GM19452 (cell line): Measurements from ENCODE around the gene CCDC186.

Source experiments
- ATAC-seq: cut with Tn5 transposase; IDR thresholded peaks from one replicate; pipeline ENCODE4 v1.9.1; 2021; ENCODE audit not compliant: unreplicated experiment

Gene CCDC186

DNA sequence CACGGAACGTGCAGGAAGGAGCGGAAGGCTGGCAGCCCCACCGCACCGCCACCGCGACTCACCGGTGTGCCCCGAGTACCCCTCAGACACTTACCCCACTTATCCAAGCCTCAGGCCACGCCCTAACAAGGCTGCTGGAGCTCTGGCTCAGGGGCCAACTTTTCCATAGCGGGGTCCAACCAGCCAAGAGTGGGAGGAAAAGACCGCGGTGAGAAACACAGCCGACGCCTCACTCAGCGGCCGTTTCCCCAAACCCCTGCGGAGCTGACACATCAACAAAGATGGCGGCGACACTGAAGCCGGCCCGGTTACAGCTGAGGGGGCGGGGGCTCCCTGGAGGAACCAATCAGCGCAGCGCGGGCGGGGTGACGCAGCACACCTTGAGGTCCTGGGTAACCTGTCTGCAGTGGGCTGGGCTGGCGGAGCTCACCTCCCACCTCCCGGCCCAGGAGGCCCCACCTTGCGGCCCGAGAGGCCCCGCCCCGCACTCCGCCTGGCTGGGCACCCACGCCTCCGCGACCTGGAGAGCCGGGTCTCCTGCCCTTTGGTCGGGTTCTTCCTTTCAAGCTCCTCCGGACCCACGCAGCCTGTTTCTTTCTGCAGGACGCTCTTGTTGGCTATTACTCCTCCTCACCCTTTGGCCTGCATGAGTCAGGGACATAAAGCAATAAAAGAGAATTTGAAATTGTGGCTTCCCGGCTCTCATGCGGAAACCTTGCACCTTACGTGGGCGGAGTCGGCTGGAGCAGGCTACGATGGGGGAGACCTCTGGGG lies at the start of gene CCDC186:
TSS of gene CCDC186 (minus strand) at position 283 of the 774 bp plus-strand sequence. CDS start 10,935 bp downstream, outside the sequence.
- peak; percentile 99 for ATAC-seq

DNA sequence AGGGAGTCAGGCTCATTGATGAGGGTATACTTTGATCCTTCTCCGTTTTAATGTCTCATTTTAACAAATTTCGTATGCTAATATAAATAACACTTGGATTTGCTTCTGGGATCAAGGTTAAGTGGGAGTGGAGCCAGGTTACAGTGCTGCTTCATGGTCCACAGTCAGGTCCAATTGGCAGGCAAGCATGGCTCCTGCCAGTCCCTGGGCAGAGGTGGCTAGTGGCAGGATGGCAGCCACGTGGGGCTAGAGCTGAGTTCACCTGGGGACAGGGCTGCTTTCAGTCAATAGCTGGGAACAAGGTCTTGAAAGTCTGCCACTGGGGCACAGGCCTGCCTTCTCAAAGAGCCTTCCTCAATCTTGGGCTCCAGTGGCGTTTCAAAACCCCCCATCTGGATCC lies 49.1 kb upstream of the CCDC186 start:
- no peak for ATAC-seq

DNA sequence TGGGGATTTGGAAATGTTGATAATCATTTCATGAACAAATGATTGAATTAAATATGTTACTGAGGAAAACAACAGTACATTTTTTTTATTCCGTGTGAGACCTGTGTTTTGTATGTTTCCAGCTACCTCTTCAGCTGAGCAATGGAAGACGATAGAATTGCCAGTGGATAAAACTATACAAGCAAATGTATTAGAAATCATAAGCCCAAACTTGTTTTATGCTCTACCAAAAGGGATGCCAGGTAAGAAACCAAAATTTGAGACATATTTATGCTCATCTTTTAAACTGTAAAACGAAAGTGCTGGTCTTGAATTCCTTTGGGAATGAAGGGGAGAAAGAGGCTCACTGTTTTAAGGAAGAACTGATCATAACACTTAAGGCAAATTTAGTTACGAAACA lies 47.2 kb upstream of the CCDC186 start:
- no peak for ATAC-seq

DNA sequence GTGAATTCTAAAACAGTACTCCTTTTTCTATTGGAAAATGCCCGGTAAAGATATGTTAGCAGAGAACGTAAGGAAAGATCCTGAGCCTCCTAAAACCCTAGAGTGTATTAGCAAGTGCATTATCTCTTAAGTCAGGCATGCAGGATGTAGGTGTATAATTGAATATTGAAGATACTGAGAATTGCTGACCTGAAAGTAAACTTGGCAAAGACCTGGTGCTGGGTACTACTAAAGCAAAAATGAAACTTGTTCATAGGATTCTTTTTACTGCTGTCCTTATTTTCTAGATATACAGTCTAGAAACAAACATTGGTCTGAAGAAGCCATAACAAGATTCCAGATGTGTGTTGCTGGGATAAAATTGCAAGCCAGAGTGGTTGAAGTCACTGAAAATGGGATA lies 46.3 kb upstream of the CCDC186 start:
- no peak for ATAC-seq

DNA sequence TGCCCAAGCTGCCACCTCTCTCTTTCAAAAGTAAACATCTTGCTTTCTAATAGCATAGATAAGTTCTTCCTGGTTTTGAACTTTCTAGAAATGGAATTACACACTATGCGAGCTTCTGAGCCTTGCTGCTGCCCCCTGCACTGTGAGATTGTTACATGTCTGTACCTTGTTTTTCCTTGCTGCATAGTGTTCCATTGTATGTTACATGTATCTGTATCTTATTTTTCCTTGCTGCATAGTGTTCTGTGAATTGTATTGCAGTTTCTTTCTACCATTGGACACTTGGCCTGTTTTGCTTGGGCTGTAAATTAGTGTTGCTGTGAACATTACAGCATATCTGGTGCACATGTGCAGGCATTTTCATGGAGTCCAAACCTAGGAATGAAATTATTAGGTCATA lies 41.0 kb upstream of the CCDC186 start:
- ATAC-seq, result no peak

DNA sequence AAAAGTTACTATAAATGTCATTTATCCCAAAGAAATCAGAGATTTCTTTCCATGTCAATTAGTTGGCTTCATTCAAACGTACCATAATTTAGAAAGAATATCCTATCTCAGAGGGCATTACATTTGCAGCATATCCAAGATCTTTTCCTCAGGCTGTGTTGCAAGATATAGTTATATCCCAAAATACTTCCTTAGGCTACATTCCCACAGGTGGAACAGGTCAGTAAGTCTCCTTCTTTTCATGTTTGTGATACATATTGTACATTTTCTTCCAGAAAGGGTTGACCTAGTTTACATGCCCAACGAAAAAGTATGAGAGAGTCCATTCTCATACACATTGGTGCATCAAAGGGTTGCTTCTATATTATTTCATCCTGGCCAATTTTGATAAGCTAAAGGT lies 38.1 kb upstream of the CCDC186 start:
- ATAC-seq, result no peak

DNA sequence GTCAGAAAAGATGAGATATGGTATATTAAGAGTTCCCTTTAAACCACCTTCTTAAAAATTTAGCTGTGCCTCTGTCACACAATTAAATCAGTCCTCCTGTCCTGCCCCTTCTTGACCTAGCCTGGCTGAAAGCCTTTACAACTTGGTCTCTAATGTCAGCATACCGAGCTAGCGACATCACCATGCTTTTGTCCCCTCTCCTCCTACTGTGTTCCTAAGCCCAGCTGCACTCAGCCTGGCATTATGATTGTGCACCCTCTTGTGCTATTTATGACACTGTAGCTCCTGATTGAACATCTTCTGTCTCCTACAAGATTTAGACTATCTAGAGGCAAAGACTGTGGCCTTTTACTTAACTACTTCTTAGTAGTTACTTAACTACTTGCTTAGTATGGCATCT lies 34.3 kb upstream of the CCDC186 start:
- ATAC-seq, result no peak

DNA sequence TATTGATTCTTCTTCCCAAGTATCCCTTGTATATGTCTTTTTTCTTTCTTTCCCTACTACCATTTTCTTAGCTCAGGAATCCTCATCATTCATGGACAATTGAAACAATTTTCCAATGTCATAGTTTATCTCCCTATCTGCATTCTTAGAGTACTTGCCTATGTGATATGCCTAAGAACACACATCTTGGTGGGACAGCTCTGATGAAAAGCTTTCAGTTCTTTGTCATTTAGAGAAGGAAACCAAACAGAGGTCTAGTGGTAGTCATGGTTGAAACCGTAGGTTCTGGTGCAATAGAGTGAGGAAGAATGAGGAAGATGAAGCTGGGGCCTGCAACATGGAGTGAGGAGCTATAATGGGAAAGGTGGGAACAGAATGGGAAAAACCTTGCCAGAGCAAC lies 33.3 kb upstream of the CCDC186 start:
- ATAC-seq, result no peak

DNA sequence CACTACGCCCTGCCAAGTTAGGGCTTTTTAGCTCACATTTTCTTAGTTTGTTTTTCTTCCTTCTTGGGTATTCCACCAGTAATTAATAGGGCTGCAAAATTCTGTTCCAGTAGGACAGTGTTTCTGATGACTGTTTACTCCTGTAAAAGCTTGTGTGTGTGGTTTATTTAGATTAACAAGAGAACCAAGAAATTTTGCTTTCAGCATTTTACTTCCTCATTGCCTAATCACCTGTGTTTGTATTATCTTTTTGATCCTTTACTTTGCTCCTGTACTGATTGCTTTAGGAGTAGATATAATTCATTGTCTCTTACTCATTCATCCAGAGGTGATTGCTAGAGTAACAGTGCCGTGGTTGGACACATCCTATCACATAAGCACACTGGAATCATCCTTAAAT lies 32.9 kb upstream of the CCDC186 start:
- no peak for ATAC-seq

DNA sequence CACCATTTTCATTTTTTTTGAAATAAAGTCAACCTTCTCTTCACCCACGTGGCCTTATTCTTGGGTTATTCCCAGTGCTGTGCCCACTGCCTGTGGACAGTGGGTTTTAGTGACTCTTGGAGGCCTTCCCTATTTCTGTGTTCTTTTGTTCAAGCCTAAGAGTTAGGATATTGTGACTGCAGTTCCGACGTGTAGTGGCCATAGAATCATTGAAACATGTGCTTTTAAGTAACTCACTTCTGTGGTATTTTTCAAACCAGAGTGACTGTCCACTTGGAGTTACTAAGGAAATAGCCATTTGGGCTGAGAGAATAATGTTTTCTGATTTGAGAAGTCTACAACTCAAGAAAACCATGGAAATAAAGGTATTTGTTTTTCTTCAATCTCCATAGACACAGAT lies 28.8 kb upstream of the CCDC186 start:
- no peak for ATAC-seq

DNA sequence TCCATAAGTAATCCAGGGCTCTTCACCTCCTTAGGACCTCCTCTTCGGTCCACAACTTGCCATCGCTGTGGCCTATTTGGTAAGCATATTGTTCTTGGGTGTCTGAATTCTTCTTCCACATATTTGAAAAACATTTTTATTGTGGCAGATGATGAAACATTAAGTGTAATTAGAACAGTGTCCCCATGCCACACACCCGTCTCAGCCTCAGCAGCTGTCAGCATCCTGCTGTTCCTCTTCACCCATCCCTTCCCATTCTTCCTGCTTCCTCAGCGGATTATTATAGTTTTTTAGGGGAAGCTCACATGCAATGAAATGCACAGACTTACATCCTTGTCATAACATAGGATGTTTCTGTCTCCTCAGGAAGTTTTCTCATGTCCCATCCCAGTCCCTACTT lies 25.2 kb upstream of the CCDC186 start:
- ATAC-seq, result no peak

DNA sequence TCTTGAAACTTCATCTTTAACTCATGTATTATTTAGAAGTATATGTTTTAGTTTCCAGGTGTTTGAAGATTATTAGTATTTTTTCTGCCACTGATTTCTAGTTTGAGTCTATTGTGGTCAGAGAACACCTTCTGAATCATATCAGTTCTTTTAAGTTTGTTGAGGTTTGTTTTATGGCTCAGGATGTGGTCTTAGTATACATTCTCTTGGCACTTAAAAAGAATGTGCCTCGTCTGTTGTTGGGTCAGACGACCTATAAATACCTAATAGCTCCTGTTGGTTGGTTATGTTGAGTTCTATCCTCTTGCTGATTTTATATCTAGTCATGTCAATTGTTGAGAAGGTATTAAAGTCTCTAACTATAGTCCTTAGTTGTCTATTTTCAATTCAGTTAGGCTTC lies 21.1 kb upstream of the CCDC186 start:
- peak; percentile 97 for ATAC-seq

DNA sequence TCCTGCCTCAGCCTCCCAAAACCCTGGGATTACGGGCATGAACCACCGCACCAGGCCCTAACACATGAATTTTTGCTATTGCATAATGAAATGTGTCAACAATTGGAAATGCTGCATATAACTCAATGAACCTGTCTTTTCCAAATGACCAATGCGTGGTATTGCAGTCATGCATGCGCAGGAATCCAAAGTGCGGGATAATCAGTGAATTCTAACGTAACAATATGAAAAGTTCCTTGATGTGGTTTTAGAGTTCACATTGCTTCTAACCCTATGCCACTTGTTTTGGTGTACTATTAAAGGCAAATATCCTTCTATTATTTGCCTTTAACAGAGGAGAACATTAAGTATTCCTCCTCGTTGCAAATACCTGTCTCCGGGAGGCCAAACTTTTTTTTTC lies 15.7 kb upstream of the CCDC186 start:
- ATAC-seq, result no peak

DNA sequence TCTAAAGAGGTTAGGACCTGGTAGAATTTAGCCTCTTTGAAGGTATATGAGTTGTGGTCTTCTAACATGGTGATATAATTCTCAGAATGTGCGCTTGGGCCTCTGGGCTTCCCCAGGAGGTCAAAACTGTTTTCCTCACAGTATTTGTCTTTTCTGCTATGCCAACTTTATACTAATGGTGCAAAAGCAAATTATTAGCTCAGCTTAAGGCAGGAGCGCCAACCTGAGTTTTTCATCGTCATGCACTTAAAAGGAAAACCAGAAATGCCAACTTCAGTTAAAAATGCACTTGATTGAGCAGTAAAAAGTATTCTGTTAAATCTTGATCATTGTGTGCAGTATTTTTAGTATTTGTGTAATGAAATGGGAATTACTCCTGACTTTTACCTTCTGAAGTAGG lies 14.9 kb upstream of the CCDC186 start:
- no peak for ATAC-seq

DNA sequence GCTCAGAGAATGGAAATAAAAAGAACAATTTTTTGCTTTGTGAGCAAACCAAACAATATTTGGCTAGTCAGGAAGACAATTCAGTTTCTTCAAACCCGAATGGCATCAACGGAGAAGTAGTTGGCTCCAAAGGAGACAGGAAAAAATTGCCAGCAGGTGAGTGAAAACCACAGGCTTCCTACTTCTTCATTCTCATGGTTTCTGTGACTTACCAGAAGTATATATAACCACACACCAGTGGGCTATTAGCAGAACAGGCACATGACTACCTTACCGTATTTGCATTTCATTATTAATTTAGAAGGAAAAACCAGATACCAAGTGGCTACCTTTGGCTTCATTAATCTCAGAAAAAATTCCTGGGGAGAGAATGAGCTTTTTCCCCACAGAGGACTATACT lies 14.0 kb upstream of the CCDC186 start:
- no peak for ATAC-seq

DNA sequence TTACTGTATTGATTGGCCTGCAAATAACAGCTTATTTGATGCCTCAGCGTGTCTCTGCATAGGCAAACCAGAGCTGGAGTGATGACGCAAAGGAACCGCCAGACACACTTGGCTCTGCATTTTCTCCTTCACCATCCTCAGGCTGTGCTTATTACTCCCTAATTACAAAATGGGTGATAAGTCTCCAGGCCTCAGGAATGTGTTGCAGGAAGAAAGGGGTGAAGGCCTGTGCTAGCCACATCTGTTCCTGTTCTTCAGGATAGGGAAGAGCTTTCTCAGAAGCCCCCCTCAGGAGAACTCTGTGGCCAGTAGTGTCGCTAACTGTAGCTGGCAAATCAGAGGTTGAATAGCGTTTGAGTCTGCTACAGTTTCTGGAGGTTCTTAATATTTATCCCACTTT lies 10.3 kb upstream of the CCDC186 start:
- ATAC-seq, result no peak

DNA sequence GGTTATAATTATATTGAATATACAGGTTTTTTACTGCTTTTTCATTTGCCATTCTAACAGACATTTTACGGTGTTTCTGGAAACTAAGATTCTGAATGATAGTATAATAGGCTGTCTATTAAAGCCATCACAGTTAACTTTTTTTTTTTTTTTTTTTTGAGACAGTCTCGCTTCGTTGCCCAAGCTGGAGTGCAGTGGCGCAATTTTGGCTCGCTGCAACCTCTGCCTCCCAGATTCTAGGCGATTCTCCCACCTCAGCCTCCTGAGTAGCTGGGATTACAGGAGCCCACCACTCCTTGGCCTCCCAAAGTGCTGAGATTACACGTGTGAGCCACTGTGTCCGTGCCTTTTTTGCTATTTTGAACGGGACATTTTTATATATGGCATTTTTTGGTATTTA lies 9.6 kb upstream of the CCDC186 start:
- no peak for ATAC-seq

DNA sequence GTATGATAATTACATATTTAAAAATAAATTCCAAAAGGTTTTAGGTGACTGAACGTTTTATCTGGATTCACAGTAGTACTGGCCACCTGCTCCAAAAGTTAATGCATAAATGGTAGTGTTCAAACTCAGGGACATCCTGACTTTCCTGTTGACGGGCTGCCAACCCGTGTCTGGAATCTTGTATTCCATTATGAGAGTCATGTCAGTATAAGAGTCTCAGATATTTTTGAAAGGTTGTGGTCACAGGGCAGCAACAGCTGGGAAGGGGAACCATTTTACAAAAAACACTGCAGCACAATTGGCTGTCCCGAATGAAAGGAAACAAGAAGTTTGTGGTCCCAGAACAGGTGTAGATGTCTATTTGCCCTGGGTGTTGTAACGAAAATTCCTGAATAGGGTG lies 8.0 kb upstream of the CCDC186 start:
- ATAC-seq, result no peak

DNA sequence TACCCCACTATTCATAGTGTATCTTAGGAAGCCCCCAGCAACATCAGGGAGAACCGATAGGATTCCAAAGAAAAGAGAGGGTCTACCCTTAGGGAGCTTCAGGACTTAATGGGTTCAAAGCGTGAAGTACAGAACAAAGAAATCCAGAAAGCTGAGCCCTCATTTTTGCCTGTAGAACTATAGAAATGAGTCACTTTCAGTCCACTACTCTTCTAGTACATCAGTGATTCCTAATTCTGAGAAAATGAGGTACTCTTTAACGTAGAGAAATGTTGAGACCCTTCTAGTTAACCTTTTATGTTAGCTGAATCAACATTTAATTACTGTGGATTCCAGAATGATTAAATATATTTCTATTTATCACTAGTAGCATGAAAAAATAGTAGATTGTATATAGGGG lies 6.9 kb upstream of the CCDC186 start:
- ATAC-seq, result no peak

DNA sequence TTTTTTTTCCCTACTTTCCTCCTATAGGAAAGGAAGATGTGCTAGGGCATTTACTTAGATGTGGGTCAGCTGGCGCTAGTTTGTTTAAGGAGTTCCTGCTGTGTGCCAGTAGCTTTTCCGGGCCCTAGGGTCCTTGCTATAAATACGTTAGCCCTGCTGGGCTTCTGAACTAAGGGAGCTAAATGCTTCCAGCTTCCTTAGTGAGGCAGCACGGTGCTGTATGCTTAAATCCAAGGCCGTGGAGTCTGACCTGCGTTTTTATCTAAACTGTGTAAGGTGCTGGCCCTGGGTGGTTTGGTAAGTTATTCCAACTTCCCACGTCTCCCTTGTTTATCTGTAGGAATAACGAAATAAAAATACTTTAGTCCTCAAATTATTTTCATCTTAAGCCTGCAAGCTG lies 5.7 kb upstream of the CCDC186 start:
- no peak for ATAC-seq

DNA sequence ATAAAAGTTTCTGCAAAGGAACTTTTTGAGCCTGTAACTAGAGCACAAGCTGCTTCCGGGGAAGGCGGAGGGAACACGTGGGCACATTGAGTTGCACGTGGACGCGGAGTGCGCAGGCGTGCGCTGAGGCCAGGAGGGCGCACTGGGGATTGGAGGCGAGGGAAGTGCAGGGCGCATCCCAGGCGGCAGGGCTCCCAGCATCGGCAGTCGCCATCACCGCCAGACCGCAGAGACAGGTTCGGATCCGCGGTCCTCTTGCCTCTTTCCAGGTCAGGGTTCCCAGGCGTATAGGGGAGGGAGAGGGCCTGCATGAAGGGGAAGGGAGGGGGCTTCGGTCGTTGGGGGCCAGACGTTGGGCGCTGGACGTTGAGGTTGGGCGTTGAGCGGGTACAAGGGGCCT lies 5.1 kb upstream of the CCDC186 start, which contains the start of gene TDRD1:
TSS of gene TDRD1 (plus strand) at position 206 of the 400 bp plus-strand sequence. CDS start 8,479 bp downstream, outside the sequence.
- ATAC-seq, result no peak

DNA sequence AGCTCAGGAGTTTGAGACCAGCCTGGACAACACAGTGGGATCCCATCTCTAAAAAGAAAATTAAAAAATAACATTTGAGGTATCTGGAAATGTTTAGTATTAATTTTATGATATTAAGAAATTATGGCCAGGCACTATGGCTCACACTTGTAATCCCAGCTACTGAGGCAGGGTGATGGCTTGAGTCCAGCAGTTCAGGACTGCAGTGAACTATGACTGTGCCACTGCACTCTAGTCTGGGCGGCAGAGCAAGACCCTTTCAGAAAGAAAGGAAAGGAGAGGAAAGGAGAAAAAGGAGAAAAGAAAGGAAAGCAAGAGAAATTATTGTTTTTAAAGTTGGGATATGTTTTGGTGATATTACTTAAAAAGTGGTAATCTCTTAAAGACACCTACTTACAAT lies 2.5 kb upstream of the CCDC186 start:
- no peak for ATAC-seq

DNA sequence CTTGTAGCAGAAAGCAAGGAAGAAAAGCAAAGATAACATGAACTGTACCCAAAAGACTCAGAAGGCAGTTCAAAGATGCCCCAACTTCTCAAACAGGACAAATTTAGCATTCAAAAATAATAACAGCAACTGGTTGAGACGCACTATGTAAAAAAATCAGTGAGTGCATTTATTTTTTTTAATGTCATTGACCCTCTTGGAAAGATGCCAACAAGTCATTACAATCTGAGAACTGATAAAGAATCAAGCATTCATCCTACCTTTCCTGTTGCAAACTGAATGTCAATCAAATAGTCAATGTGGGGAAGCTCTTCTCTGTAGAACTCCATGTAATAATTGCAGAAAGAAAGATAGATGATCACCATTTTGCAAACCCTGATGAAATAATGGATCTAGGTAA lies 1.7 kb upstream of the CCDC186 start:
- no peak for ATAC-seq
